Duodenal mucosa (tissue), 2 donors: ENCODE results near the gene KIF3B.
"Not testable (repeated sequence)": the region's sequence is repeated elsewhere in the genome, so short reads cannot be mapped to it uniquely, and the experiment has no call there.

Experiments
- H3K27ac ChIP-seq: one replicate; pipeline ENCODE4 v1.7.0; 2013; ENCODE audit warnings: low read depth, low read length
- H3K27me3 ChIP-seq, 2 donors: one replicate each; pipeline ENCODE4 v1.7.0; 2013; ENCODE audit warnings: low read length in 2 of 2, control low read depth in 1 of 2; ENCODE audit not compliant: insufficient read depth in 2 of 2, control insufficient read depth in 1 of 2
- H3K36me3 ChIP-seq, 2 donors: one replicate each; pipeline ENCODE4 v1.7.0; 2013; ENCODE audit warnings: low read length in 2 of 2, control low read depth in 1 of 2; ENCODE audit not compliant: insufficient read depth in 2 of 2, control insufficient read depth in 1 of 2
- H3K4me1 ChIP-seq, 2 donors: one replicate each; pipeline ENCODE4 v1.7.0; 2013; ENCODE audit warnings: low read length in 2 of 2, control low read depth in 1 of 2; ENCODE audit not compliant: insufficient read depth in 2 of 2, control insufficient read depth in 1 of 2
- H3K4me3 ChIP-seq, 2 donors: one replicate each; pipeline ENCODE4 v1.7.0; 2013; ENCODE audit warnings: low read length in 2 of 2, low read depth in 1 of 2
- H3K9ac ChIP-seq, 2 donors: one replicate each; pipeline ENCODE4 v1.7.0; 2013; ENCODE audit warnings: low read length in 2 of 2, low read depth in 1 of 2
- H3K9me3 ChIP-seq, 2 donors: one replicate each; pipeline ENCODE4 v1.7.0; 2013; ENCODE audit warnings: low read length in 2 of 2, control low read depth in 1 of 2; ENCODE audit not compliant: control insufficient read depth in 1 of 2

The KIF3B gene

DNA sequence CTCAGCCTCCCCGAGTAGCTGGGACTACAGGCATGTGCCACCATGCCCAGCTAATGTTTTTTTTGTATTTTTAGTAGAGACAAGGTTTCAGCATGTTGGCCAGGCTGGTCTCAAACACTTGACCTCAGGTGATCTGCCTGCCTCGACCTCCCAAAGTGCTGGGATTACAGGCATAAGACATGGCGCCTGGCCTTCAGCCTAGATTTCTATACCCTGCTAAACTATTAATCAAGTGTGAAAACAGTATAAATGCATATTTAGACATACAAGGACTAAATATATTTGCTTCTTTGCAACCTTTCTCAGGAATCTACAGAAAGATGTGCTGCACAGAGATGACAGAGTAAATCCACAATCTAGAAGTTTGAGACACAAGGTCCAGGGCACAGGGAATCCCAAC, 2.3 kb upstream of the KIF3B start:
- H3K4me1 ChIP-seq = peaks cover 7 to 14% of the 10 kb centered on the region in 2 donors
- not testable (repeated sequence) for H3K9me3 ChIP-seq, H3K9ac ChIP-seq, H3K27ac ChIP-seq, H3K36me3 ChIP-seq, H3K27me3 ChIP-seq, H3K4me3 ChIP-seq

DNA sequence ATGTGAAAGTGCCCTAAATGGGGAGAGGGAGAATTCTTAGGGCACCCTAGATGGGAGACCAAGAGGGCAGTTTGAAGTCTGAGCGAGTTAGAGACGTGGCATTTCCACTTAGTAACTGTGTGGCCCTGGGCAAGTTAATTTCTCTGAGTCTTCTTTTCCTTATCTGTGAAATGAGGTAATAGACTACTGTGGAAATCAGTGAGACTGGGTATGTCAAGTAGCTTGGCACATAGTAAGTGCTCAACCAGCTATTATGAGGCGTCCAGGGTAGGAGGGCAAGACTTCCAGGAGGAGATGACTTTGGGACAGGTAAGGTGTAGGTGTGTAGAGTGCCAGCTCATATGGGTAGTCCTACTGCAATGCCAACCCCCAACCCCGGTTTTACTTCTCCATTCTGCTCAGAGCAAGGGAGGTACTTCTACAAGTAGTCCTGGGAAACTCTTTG, 770 bp downstream of the KIF3B start:
- H3K4me3 ChIP-seq = peak overlapping the region; percentile 84 to 90
- H3K27ac ChIP-seq = peak overlapping the region; percentile 75
- peaks cover 14 to 21% of the 10 kb centered on the region in 2 donors for H3K4me1 ChIP-seq
- no peaks in the 10 kb centered on the region for H3K9me3 ChIP-seq
- peak overlapping the region; percentile 71 to 91 for H3K9ac ChIP-seq
- H3K36me3 ChIP-seq = peaks cover 0 to 5% of the 10 kb centered on the region in 2 donors
- H3K27me3 ChIP-seq = no peaks in the 10 kb centered on the region

DNA sequence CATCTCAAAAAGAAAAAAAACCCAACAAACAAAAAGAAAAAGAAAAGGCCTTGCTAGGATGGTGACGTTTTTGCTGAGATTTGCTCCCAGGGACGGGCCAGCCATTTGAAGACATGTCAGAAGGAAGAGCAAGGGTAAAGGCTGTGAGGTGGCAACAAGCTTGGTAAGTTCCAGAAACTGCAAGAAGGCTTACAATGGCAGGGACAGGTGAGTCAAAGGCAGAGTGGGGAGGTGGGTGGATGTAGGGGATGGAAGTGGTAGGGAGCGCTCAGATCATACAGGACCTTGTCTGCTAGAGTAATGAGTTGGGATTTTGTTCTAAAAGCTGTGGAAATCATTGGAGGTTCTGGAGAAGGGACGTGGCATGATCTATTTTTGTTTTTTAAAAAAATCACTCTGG, 4.3 kb downstream of the KIF3B start:
- Histone ChIP-seq H3K27me3 (no peaks in the 10 kb centered on the region), H3K4me3 (no peak overlapping the region), H3K36me3 (peaks cover 0 to 5% of the 10 kb centered on the region in 2 donors), H3K27ac (no peak overlapping the region), H3K4me1 (peaks cover 34 to 46% of the 10 kb centered on the region in 2 donors), H3K9ac (no peak overlapping the region), H3K9me3 (no peaks in the 10 kb centered on the region)

DNA sequence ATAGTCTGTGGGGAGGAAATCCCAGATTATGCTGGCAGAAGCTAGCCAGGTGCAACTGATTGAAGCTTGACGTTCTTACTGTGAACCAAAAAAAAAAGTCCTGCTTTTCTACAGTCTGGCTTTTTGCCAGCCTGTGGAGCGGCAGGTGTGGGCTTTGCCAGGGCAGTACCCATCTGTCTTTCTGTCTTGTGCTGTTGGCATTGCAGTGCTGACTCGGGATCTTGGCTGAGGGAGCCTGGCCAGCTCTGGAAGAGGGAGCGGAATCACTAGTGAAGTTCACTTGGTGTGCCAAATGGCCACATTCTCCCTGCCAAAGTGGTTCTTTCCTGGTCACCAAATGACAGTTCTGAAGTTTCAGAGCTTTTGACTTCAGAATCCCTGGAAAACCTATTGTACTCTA, 5.0 kb downstream of the KIF3B start:
- no peak overlapping the region for H3K27ac ChIP-seq

DNA sequence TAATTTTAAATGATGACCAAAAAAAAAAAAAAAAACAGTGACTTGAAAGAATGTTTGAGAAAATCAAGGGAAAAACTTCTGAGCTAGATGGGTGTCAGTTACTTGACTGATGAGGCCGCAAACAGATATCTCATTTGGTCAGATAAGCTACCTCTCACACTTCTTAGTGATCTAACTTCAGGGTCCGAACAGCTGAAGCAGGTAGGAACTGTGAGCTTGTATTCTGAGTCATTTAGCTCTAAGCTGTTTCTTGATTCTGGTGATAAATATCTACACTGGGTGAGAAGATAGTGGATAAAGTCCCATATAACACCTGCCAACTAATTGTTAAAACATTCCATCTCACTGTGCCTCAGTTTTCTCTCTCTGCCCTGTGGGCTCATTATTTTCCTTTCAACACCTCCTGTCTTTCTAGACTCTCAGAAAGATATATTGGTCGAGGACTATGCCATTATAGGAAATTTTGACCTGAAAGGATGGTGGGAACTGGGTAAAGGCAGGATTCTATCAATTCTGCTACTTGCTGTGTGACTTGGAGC, 7.7 kb downstream of the KIF3B start:
- peak overlapping the region in 1 of 2 donors; percentile 20 for H3K4me3 ChIP-seq
- H3K27ac ChIP-seq = peak overlapping the region; percentile 46
- H3K9ac ChIP-seq = no peak overlapping the region
- H3K27me3 ChIP-seq = no peaks in the 10 kb centered on the region
- peaks cover 26 to 56% of the 10 kb centered on the region in 2 donors for H3K4me1 ChIP-seq
- H3K9me3 ChIP-seq = no peaks in the 10 kb centered on the region
- peaks cover 0 to 5% of the 10 kb centered on the region in 2 donors for H3K36me3 ChIP-seq

More for the DNA sequence above, 5.0 kb downstream of the KIF3B start:
- no peak overlapping the region for H3K9ac ChIP-seq
- no peaks in the 10 kb centered on the region for H3K9me3 ChIP-seq
- peaks cover 30 to 49% of the 10 kb centered on the region in 2 donors for H3K4me1 ChIP-seq
- peaks cover 0 to 5% of the 10 kb centered on the region in 2 donors for H3K36me3 ChIP-seq
- no peaks in the 10 kb centered on the region for H3K27me3 ChIP-seq
- H3K4me3 ChIP-seq = no peak overlapping the region

DNA sequence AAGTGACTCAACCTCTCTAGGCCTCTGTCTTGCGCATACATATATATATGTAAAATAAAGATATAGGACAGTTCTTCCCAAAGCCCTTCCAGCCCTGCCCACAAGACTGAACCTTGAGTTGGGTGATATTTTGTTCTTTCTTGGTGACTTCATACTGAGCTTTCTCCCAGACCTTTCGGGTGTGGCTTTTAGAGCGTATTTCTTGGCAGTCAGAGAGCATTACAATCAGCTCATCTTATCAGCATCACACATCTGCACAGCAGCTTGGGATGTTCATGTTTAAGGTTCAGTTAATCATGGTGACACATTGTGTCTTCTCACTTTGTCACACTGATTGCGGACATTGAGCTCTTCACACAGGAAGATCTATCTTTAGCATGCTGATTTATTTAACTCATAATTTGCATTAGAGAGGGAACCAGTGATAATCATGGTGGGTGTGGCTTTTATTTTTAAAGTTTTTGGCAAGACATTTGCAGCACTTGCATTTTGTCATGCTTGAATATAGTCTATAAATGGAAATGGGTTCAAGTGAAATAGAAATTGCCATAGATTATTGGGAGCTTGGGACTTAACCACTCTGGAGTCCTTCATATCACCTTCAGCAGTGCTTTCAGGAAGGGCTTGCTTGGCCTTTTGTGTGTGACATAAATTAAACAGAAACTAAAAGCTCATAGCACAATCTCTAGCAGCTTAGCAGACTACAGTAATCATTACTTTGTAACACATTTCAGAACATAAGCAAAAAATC, 8.3 kb downstream of the KIF3B start:
- Histone ChIP-seq H3K9ac (no peak overlapping the region), H3K4me1 (peaks cover 30 to 59% of the 10 kb centered on the region in 2 donors), H3K9me3 (no peaks in the 10 kb centered on the region), H3K27ac (peak overlapping the region; percentile 46), H3K4me3 (peak overlapping the region; percentile 22 to 32), H3K27me3 (no peaks in the 10 kb centered on the region), H3K36me3 (peaks cover 0 to 2% of the 10 kb centered on the region in 2 donors)

DNA sequence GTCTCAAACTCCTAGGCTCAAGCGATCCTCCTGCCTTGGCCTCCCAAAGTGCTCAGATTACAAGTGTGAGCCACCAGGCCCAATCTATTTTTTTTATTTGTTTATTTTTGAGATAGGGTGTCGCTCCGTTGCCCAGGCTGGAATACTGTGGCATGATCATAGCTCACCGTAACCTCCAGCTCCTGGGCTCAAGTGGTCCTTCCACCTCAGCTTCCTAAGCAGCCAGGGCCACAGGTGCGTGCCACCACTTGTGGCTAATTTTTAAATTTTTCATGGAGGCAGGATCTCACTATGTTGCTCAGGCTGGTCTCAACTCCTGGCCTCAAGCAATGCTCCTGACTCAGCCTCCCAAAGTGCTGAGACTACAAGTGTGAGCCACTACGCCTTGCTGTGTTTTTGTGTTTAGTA, 9.8 kb downstream of the KIF3B start:
- Histone ChIP-seq H3K4me1 (peaks cover 30 to 51% of the 10 kb centered on the region in 2 donors), H3K27me3 (no peaks in the 10 kb centered on the region), H3K27ac (no peak overlapping the region), H3K36me3 (no peaks in the 10 kb centered on the region), H3K9ac (no peak overlapping the region), H3K4me3 (no peak overlapping the region), H3K9me3 (no peaks in the 10 kb centered on the region)

DNA sequence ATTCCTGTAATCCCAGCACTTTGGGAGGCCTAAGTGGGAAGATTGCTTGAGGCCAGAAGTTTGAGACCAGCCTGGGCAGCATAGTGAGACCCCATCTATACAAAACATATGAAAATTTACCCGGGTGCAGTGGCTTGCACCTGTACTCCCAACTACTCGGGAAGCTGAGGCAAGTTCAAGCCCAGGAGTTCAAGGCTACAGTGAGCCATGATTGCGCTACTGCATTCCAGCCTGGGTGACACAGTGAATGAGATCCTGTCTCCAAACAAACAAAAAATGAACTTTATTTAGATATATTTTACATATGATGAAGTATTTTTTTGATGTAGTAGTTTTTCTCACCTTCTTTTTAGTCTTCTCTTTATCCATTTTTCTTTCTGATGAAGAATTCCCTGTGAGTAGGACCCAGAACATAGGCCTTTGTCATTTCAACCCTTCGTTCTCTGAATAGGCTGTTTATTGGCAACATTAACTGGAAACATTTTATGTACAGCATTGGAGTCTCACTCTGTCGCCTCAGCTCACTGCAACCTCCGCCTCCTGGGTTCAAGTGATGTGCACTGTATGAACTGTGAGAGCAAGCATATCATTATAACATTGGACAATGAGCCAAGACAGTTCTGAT, 10.9 kb downstream of the KIF3B start:
- Histone ChIP-seq H3K36me3 (no peaks in the 10 kb centered on the region), H3K9me3 (no peaks in the 10 kb centered on the region), H3K4me1 (peaks cover 30 to 46% of the 10 kb centered on the region in 2 donors), H3K4me3 (no peak overlapping the region), H3K27me3 (no peaks in the 10 kb centered on the region), H3K9ac (no peak overlapping the region), H3K27ac (no peak overlapping the region)

DNA sequence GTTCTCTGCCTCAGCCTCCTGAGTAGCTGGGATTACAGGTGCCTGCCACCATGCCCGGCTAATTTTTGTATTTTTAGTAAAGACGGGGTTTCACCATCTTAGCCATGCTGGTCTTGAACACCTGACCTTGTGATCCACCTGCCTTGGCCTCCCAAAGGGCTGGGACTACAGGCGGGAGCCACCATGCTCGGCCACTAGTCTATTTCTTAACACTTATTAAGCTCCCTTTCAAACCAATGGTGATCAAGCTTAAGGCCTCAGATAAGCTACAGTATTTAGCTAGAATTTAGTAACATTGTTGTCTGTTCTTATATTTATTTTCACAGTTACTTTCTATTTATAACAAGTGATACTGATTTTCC, 11.8 kb downstream of the KIF3B start:
- H3K27ac ChIP-seq, H3K9me3 ChIP-seq: not testable (repeated sequence)

DNA sequence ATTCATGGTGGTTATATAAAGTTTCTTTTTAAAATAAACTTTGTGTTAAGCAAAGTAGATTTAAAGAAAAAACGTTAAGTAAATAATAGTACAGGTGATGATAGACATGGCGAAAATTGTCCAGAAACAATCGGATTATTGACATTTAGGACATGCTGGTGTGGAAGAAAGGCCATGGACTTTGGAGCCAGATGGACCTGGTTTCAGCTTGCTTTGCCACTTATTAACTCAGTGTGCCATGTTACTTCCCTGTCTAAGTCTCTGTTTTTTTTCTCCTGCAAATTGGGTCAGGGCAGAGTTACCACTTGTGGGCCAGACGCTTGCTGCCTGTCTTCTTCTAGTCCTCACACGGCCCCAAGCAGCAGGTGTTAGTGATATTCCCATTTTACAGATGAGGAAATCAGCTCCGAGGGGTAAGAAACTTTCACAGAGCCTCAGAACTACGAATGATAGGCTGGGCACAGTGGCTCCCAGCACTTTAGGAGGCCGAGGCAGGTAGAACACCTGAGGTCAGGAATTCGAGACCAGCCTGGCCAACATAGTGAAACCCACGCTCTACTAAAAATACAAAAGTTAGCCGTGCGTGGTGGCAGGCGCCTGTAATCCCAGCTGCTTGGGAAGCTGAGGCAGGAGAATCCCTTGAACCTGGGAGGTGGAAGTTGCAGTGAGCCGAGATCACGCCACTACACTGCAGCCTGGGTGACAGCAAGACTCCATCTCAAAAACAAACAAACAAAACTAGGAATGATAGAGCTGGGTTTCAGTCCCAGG, 12.4 kb downstream of the KIF3B start:
- peak overlapping the region in 1 of 2 donors; percentile 6 for H3K9ac ChIP-seq
- peaks cover 27 to 38% of the 10 kb centered on the region in 2 donors for H3K4me1 ChIP-seq
- no peak overlapping the region for H3K4me3 ChIP-seq
- no peaks in the 10 kb centered on the region for H3K27me3 ChIP-seq
- no peaks in the 10 kb centered on the region for H3K9me3 ChIP-seq
- peak overlapping the region; percentile 68 for H3K27ac ChIP-seq
- H3K36me3 ChIP-seq = no peaks in the 10 kb centered on the region

More for the DNA sequence above, 11.8 kb downstream of the KIF3B start:
- H3K4me1 ChIP-seq = peaks cover 30 to 43% of the 10 kb centered on the region in 2 donors
- not testable (repeated sequence) for H3K27me3 ChIP-seq, H3K9ac ChIP-seq, H3K4me3 ChIP-seq, H3K36me3 ChIP-seq
